IPS-11a (cell line): ENCODE data around the gene CNTN4.

ENCODE experiments used
- H3K4me3 ChIP-seq: one replicate; pipeline ENCODE4 v1.5.1; 2013; ENCODE audit warnings: low read depth, low read length, control low read depth

CNTN4 gene

DNA sequence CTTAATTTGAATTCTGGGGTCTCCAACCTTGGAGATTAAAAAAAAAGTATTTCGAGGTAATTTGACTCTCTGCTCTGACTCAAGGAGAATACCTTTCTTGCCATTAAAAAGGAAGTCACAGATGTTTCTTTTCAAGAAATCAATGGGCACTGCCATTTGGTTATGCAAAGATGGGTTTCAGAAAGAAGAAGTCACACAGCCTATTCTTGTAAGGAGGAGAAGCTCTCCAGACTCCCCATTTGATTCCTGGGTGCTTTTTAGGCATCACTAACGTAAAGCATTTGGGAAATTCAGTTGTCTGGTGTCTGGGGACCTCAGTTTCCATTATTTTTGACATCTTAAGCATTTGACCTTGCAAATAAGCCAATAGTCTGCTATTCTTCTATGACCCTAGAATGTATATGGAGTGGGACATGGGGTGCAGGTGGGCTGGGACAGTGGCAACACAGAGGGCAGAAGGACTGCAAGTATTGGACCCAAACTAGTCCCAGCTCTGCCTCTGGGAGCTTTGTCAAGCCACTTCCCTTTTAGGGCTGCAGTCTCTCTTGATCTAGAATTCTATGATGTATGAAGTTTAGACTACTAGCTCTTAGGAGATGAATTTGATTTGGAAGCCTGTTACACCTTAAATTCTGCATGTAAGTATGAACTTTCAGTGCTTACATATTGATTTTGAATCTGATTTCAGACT, 983.7 kb downstream of the CNTN4 start:
- H3K4me3 ChIP-seq = no peak overlapping the region

DNA sequence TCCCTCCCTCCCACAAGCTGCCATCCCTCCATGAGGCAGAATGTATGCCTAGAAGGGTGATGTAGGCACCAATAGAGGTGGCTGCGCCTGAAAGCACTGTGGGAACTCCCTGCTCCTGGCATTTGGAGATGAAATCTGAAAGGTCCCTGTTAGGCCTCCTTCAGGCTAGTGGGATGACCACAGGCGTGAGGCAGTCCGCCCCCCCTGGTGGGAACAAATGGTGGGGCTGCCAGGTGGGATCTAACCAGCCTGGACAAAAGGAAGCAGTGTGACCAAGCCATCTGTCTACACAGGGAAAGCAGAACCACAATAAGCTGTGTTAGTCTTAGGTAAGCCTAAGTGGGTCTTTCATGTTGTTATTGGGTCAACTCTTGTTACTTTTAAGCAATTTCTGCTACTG, 986.2 kb downstream of the CNTN4 start:
- no peak overlapping the region for H3K4me3 ChIP-seq

DNA sequence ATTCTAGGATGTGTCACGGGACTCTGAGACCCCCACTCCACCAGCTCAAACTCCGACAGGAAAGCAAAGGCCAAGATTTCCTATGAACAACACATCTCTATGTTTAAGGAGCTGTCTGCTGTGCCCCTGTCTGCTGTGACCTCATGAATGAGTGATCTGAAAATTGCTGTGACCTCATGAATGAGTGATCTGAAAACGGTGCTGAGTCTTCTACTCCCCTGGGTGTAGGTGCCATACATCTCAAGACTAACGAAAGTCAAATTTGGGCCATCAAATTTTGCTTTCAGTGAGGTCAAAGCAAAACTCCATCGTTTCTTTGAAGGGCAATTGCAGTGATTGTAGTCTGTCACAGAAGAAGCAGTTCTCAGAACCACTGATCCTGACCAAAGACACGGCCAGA, 987.1 kb downstream of the CNTN4 start:
- no peak overlapping the region for H3K4me3 ChIP-seq

DNA sequence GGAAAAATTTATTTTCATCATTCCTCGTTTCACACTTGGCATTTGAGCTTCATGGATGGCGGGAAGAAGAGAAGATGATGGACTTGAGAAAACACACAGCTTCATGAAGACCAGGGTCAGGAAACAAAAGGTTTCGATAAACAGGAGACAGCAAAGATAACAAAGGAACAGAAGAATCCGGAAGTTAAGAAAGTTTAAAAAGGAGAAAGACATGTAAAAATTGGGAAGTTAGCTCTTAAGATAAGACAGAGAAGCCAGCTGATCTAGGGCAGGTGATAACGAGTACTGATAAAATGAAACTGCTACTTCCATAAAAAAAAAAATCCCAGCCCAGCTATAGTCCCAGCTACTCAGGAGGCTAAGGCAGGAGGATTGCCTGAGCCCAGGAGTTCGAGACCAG, 987.6 kb downstream of the CNTN4 start:
- no peak overlapping the region for H3K4me3 ChIP-seq

DNA sequence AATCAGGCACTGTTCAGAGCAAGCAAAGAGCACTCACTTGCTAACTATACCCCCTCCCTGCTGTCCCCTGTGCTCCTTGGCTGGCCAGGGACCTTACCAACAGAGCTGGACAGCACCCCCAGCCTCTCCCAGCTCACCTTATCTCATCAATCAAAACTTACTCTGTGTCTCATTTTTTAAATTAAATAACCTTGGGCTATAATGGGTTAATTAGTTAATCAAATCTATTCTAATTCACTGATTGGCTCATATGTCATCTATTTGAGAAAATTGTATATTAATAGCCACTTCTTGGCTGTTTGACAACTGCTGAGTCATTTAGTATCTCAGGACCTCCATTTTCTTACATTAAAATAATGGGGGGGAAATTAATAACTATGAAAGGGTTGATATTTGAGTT, 988.6 kb downstream of the CNTN4 start:
- H3K4me3 ChIP-seq = no peak overlapping the region

DNA sequence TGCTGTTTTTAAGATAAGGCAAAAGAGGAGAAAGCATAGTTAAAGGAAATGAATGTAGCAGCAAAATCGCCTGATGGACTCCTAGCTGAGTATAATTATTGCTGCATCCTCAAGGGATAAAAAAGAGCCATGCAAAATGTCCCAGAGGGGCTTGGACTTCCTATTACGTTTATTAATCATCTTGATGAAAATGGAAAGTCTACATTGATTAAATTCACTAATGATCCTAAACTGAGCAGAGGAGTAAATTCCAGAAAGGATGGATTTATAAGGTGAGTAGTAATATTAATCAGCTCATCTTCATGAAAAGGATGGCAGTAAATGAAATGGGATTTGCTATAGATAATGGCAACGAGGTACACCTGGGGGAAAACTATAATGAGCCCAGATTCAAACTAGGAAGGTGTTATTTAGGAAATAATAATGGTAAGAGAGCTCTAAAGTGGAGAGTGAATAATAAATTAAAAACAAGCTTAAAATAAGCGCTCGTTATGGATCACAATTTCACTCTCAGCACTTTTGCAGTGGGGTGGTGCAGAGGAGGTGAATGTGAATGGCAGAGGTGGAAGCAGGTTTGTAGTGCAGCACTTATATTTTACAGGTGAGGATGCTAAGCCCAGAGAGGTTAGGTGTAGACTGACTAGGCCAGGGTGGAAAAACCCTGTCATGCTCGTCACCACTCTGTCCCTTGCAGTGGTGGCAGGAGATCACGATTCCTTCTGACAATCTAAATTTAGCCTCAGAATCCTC, 989.2 kb downstream of the CNTN4 start:
- H3K4me3 ChIP-seq = no peak overlapping the region

DNA sequence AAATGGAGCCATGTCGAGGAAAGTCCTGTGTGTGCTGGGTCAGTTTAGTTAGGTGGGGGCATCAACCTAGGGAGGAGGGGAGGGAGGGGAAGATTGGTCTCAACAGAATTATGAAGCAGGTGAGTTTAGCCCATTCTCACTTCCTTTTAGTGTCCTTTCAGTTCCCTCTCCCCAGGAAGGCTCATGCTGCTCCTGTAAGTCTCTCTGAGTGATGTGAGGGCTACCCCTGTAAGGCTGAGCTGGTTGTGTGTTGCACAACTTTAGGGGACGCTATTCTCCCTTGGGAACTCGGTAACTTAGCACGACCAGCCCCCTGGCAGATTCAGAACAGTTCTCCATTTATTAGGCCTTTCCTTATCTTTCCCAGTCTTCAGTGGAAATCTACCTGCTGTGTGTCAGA, 990.4 kb downstream of the CNTN4 start:
- no peak overlapping the region for H3K4me3 ChIP-seq

DNA sequence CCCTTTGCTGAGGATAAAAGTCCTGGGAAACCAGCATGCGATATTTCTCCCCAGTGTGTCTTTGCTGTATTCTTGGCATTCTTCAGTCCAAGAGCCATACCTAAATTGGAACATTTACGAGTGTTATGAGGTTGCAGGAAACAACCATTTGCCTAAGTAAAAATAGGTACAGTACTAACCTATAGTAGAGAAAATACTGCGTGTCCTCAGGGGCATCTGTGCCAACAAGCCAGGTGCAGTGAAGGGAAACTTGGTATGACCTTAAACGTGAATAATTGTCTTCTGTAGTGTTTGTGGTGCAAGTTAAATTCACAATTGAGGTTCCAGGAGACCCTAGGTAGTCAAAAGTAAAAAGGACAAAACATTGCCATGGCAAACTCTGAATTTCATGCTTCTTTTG, 999.3 kb downstream of the CNTN4 start:
- no peak overlapping the region for H3K4me3 ChIP-seq

DNA sequence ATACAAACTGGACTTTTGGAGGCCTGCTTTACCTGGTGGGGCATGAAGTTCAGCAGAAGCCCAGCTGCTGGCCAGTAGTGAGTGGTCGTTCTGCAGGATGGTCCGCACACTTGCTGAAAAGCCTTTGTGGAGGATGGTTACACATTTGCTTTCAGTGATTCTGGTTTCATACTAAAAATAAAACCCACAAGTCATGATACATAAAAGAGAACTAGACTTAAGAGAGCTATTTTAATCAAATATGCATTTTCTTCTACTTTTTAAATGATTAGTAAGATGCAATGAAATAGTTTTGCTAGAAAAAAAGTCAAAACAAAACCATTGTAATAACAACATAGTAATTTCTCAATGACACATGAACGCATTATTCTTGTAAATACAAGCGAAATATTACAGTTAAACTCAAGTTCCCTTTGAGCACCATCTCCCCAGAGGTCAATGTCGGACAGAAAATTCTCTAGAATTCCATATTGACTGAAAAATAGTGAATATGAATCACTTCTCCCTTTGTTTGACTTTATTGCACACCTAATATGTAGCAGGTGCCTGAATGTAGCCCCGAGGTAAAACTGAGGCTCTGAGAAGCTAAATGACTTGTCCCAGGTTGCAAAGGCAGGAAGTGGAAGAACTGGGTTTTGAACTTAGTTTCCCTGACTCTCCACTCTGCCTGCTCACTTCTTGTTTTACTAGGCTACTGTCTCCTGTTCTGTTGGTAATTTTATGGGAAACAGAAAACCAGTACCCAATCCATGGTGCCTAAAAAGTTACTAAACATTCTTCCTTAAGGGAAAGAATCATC, 1003.2 kb downstream of the CNTN4 start:
- no peak overlapping the region for H3K4me3 ChIP-seq

DNA sequence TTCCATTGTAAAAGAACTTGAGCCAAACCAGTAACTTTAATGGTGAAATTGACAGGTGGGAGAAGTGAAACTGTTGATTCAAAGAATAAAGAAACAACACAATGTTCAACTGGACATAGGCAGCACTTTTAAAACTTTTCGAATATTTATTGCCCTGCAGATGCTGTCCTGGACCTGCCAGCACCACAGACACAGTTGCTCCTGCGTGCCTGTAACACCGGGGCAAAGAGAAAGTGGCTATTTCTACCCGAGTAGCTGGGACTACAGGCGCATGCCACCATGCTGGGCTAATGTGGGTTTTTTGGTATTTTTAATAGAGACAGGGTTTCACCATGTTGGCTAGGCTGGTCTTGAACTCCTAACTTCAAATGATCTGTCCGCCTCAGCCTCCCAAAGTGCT, 1004.1 kb downstream of the CNTN4 start:
- H3K4me3 ChIP-seq = no peak overlapping the region

DNA sequence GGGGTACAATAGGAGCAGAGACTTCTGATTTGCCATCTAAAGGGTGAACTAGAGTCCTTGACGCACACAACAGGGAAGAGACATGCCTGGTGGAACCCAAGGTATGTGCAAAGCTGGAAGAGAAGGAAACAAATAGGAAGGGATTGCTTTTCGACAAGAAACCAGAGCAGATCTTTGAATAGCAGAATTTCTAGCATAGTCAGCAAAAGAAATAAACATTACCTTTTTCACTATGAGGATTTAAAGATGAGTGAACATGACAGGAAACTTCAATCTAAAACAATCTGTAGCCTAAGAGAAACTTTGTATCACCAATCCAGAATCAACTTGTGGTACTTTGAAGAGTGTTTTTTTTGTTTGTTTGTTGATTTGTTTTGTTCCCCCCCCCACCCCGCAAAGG, 1006.6 kb downstream of the CNTN4 start:
- no peak overlapping the region for H3K4me3 ChIP-seq

DNA sequence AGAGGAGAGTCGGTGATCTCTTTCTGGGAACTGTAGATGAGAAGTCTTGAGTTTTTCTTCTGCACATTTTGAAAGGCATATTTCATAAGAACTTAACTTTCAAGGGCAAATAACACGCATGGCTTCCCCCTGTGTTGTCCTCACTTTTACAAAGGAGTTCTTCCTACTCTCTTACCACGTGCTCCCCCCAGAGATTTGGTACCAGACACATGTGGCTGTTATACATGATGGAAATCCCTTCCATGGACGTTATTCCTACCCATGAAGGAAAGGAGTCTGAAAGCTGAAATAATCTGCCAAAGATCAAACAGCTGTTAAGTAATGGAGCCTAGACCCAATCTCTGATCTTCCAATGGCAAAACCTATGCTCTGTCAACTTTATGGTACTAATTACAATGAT, 1007.1 kb downstream of the CNTN4 start:
- H3K4me3 ChIP-seq = no peak overlapping the region

DNA sequence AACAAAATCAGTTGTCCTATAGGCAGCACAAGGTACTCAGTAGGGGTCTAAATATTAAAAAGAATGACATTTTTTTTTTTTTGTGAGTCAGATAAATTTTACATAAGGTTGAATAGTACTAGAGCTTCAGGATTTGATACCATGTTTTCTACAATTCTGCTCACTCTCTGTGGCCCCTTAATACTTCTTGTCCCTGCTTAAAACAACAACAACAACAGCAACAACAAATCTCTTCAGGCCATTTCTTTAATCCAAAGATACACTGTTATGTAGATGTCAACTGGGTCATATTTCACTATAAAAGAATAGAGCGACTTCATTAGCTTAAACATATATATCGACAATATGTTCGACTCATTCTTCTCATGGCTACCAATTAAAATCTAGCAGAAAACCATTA, 1008.5 kb downstream of the CNTN4 start:
- H3K4me3 ChIP-seq = no peak overlapping the region
